CD4-positive, alpha-beta T cell treated with Interferon gamma for 1 hour (primary cell): ENCODE data around the gene NEMP1.
"Not testable (repeated sequence)": the region's sequence is repeated elsewhere in the genome, so short reads cannot be mapped to it uniquely, and the experiment has no call there.

ENCODE experiments used
- DNase-seq: peaks from one replicate; pipeline ENCODE4 v3.0.0-alpha.2; 2020

NEMP1 gene

GRCh38 chr12:57090924-57091637, 12.5 kb upstream of the NEMP1 start:
- no peak for DNase-seq

- no peak for DNase-seq
Measured at GRCh38 chr12:57090490-57090889, 11.9 kb upstream of the NEMP1 start.

- DNase-seq, result peak; percentile 22
Measured at GRCh38 chr12:57089271-57090245, 11.0 kb upstream of the NEMP1 start.

GRCh38 chr12:57088354-57089270, 10.0 kb upstream of the NEMP1 start, which contains the start of gene NAB2:
TSS of gene NAB2 (plus strand) at chr12:57089114. CDS start at chr12:57089272, 158 bp downstream.
- DNase-seq, result peak; percentile 96

- DNase-seq, result peak; percentile 80
Measured at GRCh38 chr12:57087691-57088353, 9.2 kb upstream of the NEMP1 start.

- peak; percentile 92 for DNase-seq
Measured at GRCh38 chr12:57087010-57087690, 8.6 kb upstream of the NEMP1 start.

GRCh38 chr12:57086493-57087009, 8.0 kb upstream of the NEMP1 start:
- peak; percentile 61 for DNase-seq

GRCh38 chr12:57085999-57086492, 7.5 kb upstream of the NEMP1 start:
- DNase-seq, result no peak

GRCh38 chr12:57080855-57081254, 2.3 kb upstream of the NEMP1 start:
- no peak for DNase-seq

- DNase-seq, result no peak
Measured at GRCh38 chr12:57079821-57080220, 1.2 kb upstream of the NEMP1 start.

GRCh38 chr12:57073566-57074450, 4.8 kb downstream of the NEMP1 start:
- DNase-seq, result not testable (repeated sequence)

GRCh38 chr12:57072661-57073060, 5.9 kb downstream of the NEMP1 start:
- no peak for DNase-seq

GRCh38 chr12:57069523-57069922, 9.1 kb downstream of the NEMP1 start:
- DNase-seq, result peak; percentile 74

GRCh38 chr12:57066245-57066644, 12.3 kb downstream of the NEMP1 start:
- DNase-seq, result no peak

GRCh38 chr12:57063991-57064685, 14.5 kb downstream of the NEMP1 start:
- peak; percentile 37 for DNase-seq

GRCh38 chr12:57058454-57058853, 20.1 kb downstream of the NEMP1 start:
- no peak for DNase-seq

- DNase-seq, result no peak
Measured at GRCh38 chr12:57057067-57057751, 21.4 kb downstream of the NEMP1 start.

GRCh38 chr12:57055824-57056223, 22.8 kb downstream of the NEMP1 start:
- peak; percentile 29 for DNase-seq

- not testable (repeated sequence) for DNase-seq
Measured at GRCh38 chr12:57053901-57054300, 24.7 kb downstream of the NEMP1 start.
